K562 (cell line): ENCODE data around the gene SPIRE1. TPM values are rescaled to one million over a fixed set of nuclear protein-coding genes. Genes with fewer than 3 reads are reported as not detected.

ENCODE experiments used
- AFF4 ChIP-seq: sonication (generic); formaldehyde crosslinking; IDR thresholded peaks from 2 replicates; pipeline ENCODE4 v1.8.0; 2023; ENCODE audit warnings: mild to moderate bottlenecking, missing genetic modification reagents
- ATF6 ChIP-seq: sonication (generic); formaldehyde crosslinking; IDR thresholded peaks from 2 replicates; pipeline ENCODE4 v1.4.0; 2020; ENCODE audit warnings: mild to moderate bottlenecking, missing genetic modification reagents
- CBX2 ChIP-seq: fragments of 200-600 bp; sonication (generic); IDR thresholded peaks from one replicate; pipeline ENCODE4 v1.6.1; 2012; ENCODE audit warnings: mild to moderate bottlenecking, low read length, inconsistent platforms; ENCODE audit not compliant: insufficient read depth, poor library complexity, severe bottlenecking
- MYC ChIP-seq, 2 experiments: fragments of 250-450 bp in 1 of 2; sonication (Bioruptor Pico) in 1 of 2; IDR thresholded peaks; 2 replicates each; pipeline versions ENCODE4 v1.5.1 to v1.6.1; 2012 to 2021; ENCODE audit warnings: low read depth in 2 of 2, borderline replicate concordance in 1 of 2, improper control_type of control experiment in 1 of 2, low read length in 1 of 2, mild to moderate bottlenecking in 1 of 2, moderate library complexity in 1 of 2
- PYGO2 ChIP-seq: fragments of 450-650 bp; IDR thresholded peaks from 2 replicates; pipeline ENCODE4 v1.6.1; 2016; ENCODE audit warnings: mild to moderate bottlenecking, missing genetic modification characterization, moderate library complexity, missing compliant biosample characterization
- polyA plus RNA-seq, 8 experiments: library from polyadenylated mRNA; depleted of rRNA in 4 of 8; stranded (reverse) in 5 of 8; unstranded in 3 of 8; fragments of >200 nt; fragmentation: Nextera tagmentation in 2 of 8; fragmentation: Illumina TruSeq in 1 of 8; extraction: Ambion mirVana in 2 of 8; extraction: Trizol in 1 of 8; gene quantifications; 2 replicates each; pipeline versions ENCODE4 v1.2.1 to v1.2.3, GENCODE V29; 2011 to 2014; ENCODE audit warnings: inconsistent platforms in 1 of 8, missing spikeins in 1 of 8
- total RNA-seq, 7 experiments: library from RNA; depleted of rRNA in 6 of 7; stranded (reverse); fragments of >200 nt in 6 of 7; fragmentation: Illumina TruSeq in 2 of 7; extraction: Trizol in 2 of 7; gene quantifications; 2 replicates each; pipeline versions ENCODE4 v1.2.1 to v1.2.3, GENCODE V29; 2011 to 2021; ENCODE audit warnings: low replicate concordance in 1 of 7

The SPIRE1 gene
- total and polyA plus RNA-seq, 9 of the 15 experiments (the other 6 are each of a cell fraction or from before 2014, with no cell fraction given), result 2.9 to 14.0 (median 10.2) TPM

- TF ChIP-seq AFF4 (CRISPR knock-in tag) (no peak), PYGO2 (tag) (no peak), CBX2 (no peak), ATF6 (CRISPR knock-in tag) (no peak), MYC (IDR thresholded peaks at IDR 0.05; ENCODE audit: low read depth, low read length) (no peak), MYC (CRISPR knock-in tag; IDR thresholded peaks at IDR 0.05; ENCODE audit: borderline replicate concordance, low read depth) (no peak)
These were observed 248.4 kb downstream of the SPIRE1 start (continued) for GRCh38 chr18:12409469-12409868.
